LHCN-M2 (cell line): ENCODE measurements around the gene ABCA7. TPM values are rescaled to one million over a fixed set of nuclear protein-coding genes. Genes with fewer than 3 reads are reported as not detected.

ENCODE experiments used
- DNase-seq: peaks from one replicate; pipeline ENCODE4 v3.0.0-alpha.2; 2012; ENCODE audit warnings: low read depth
- total RNA-seq: library from RNA; depleted of rRNA; stranded (reverse); fragments of >200 nt; gene quantifications from 2 replicates; pipeline ENCODE4 v1.2.3, GENCODE V29; 2014

ABCA7 gene
- total RNA-seq, 1 experiment from 2014 or later: 21.5 TPM

DNA sequence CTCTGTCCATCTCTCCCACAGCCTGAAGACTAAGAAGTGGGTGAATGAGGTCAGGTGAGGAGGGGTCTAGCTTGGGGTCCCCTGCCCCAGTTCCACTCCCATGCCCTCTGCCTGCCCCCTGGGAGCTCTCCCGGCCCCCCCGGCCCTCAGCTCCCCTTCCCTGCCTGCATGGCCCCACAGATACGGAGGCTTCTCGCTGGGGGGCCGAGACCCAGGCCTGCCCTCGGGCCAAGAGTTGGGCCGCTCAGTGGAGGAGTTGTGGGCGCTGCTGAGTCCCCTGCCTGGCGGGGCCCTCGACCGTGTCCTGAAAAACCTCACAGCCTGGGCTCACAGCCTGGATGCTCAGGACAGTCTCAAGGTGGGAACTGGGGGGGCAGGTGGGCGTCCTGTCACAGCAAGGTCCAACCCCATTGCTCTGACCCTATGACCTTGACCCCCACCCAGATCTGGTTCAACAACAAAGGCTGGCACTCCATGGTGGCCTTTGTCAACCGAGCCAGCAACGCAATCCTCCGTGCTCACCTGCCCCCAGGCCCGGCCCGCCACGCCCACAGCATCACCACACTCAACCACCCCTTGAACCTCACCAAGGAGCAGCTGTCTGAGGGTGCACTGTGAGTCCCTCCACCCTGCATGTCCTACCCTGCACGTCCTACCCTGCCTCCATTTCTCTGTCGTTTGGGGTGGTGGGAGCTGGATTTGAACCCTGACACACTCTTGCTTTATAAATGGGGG lies 16.1 kb downstream of the ABCA7 start:
- no peak for DNase-seq

DNA sequence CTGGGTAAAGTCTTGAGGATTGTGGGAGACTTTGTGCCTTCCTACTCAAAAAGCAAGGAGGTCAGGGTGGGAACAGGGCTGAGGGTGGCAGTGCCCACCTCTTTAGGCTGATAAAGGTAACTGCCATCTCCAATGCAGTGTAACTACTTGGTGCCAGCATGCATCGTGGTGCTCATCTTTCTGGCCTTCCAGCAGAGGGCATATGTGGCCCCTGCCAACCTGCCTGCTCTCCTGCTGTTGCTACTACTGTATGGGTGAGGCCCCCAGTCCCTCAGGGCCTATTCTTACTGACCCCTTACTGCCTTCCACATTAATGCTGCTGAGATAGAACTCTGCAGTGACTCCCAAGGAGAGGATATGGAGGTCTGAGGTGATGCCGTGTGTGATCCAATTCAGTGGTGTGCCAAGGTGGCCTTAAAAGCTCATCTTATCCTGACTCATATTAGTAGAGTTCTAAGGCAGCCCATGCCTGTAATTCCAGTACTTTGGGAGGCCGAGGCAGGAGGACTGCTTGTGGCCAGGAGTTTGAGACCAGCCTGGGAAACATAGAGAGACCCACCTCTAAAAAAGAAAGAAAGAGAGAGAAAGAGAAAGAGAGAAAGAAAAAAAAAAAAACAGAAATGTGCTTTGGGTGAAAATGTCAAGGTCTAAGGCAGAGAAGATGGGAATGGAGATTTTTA lies 17.4 kb downstream of the ABCA7 start:
- peak; percentile 71 for DNase-seq

DNA sequence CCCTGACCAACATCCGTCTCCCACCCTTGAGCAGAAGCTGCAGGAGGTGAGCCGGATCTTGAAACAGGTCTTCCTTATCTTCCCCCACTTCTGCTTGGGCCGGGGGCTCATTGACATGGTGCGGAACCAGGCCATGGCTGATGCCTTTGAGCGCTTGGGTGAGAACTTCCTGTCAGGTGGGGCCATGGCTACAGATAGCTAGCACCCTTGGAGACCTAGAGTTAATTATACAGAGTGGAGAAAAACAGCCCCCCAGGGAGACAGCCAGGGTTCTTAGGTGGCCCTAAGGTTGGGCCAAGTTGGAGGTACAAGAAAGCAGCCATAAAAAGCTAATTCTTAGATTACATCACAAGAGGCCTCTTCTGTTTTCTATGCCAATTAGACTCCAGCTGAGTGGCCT lies 18.2 kb downstream of the ABCA7 start:
- no peak for DNase-seq

DNA sequence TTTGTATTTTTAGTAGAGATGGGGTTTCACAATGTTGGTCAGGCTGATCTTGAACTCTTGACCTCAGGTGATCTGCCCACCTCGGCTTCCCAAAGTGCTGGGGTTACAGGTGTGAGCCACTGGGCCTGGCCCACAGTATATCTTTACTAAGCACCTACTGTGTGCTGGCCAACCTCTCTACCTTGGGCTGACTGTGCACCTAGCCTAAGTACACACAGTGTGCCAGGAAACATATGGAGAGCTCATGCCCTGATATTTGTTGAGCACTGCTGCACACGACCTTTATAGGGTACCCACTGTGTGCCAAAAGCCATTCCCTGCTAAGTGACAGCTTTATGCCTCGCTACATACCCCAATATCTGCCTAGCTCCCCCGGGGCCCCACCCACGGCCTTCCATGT lies 20.8 kb downstream of the ABCA7 start:
- DNase-seq: no peak

GRCh38 chr19:1061987-1062386 lies 22.1 kb downstream of the ABCA7 start:
- DNase-seq: no peak

- DNase-seq: no peak
These were observed 22.6 kb downstream of the ABCA7 start for GRCh38 chr19:1062387-1063029.

DNA sequence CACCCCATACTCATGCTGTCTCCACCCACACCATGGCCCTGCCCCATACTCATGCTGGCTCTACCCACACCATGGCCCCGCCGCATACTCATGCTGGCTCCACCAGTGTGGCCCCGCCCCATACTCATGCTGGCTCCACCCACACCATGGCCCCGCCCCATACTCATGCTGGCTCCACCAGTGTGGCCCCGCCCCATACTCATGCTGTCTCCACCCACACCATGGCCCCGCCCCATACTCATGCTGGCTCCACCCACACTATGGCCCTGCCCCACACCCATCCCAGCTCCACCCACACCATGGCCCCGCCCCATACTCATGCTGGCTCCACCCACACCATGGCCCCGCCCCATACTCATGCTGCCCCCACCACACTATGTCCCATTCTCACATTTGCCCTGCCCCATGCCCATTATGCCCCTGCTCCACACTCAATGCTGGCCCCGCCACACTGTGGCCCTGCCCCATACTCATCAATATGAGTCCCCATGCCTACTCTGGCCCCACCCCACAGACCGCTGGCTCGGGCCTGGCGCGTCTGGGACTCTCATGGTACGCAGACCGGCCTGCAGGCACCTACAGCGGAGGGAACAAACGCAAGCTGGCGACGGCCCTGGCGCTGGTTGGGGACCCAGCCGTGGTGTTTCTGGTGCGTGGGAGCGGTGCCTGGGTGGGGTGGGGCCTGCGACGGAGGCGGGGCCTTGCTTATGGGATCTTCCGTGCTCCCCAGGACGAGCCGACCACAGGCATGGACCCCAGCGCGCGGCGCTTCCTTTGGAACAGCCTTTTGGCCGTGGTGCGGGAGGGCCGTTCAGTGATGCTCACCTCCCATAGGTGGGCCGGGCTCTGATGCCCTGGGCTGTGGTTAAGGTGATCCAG lies 23.4 kb downstream of the ABCA7 start:
- DNase-seq: no peak

DNA sequence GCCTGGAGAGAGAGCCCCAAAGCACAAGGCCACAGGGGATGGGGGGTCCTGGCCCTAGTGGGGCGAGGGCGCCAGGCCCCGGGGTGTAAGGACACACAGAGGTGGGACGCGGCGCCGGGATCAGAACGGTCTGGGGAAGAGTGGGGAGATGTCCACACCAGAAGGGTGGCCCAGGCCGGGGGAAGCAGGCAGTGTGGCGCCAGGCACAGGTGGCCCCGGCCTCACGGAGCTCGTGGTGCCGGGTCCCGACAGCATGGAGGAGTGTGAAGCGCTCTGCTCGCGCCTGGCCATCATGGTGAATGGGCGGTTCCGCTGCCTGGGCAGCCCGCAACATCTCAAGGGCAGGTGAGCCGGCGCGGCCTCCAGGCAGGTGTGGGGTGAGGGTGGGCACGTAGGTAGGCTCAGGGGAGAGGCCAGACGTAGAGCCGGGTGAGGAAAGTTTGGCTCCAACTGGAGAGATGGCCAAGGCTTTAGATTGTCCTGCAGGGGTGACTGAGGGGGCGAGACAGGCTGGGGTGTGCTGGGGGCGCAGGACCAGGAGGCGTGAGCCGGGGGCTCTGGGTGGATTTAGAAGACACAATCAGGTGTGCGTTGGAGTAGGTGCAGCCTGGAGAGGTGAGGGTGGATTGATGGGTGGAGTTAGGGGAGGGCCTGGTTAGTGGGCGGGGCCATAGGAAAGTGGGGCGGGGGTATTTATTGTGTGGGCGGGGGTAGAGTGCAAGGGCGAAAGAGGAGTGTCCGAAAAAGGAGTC lies 24.2 kb downstream of the ABCA7 start:
- DNase-seq: no peak

DNA sequence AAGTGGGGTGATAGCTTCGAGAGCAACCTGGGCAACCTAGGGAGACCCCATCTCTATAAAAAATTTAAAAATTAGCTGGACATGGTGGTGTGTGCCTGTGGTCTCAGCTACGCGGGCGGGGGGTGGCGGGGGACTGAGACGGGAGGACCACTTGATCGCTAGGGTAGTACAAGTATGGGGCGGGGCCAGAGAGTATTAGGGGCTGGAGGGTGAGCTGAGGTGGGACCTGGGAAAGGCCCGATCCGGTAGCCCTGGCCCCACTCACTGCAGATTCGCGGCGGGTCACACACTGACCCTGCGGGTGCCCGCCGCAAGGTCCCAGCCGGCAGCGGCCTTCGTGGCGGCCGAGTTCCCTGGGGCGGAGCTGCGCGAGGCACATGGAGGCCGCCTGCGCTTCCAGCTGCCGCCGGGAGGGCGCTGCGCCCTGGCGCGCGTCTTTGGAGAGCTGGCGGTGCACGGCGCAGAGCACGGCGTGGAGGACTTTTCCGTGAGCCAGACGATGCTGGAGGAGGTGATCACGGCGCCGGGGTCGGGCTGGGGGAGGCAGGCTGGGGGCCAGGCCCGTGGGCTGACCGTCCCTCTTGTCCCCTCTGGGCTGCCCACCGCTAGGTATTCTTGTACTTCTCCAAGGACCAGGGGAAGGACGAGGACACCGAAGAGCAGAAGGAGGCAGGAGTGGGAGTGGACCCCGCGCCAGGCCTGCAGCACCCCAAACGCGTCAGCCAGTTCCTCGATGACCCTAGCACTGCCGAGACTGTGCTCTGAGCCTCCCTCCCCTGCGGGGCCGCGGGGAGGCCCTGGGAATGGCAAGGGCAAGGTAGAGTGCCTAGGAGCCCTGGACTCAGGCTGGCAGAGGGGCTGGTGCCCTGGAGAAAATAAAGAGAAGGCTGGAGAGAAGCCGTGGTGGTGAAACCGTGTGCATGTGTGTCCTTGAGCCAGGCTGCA lies 25.0 kb downstream of the ABCA7 start:
- DNase-seq: no peak

GRCh38 chr19:1065606-1066109 lies 25.8 kb downstream of the ABCA7 start:
- no peak for DNase-seq

- DNase-seq: no peak
These were observed 26.4 kb downstream of the ABCA7 start for GRCh38 chr19:1066251-1066747.

DNA sequence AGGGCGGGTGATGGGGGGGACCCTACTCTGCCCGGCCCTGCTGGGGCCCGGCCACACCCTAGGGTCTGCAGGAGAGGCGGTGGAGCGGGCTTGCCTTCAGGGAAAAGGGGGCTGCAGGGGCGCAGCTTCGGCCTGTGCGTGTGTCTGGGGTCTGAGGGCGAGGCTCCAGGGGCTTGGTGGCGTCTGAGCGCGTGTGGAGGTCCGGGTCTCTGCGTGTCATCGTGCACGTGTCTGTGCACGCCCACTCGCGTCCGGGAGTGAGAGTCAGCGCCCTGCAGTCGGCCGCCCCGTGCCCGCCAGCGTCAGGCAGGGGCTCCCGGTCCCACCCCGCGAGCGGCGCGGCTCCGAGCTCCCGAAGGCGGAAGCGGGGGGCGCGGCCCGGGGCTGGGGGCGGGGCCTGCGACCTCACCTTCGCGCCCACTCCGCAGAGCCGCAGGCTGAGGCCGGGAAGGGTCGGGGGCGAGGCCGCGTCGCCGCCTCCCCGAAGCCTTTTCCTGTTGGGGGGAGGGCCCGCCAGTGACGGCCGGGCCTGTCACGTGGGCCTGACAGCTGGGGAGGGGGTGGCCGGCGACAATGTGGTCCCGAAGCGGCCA lies 26.9 kb downstream of the ABCA7 start, which contains the start of gene ARHGAP45:
Gene ARHGAP45, plus strand, starts transcription at position 420 of the 593 bp plus-strand sequence. CDS start 239 bp downstream, outside the sequence.
- DNase-seq: no peak

DNA sequence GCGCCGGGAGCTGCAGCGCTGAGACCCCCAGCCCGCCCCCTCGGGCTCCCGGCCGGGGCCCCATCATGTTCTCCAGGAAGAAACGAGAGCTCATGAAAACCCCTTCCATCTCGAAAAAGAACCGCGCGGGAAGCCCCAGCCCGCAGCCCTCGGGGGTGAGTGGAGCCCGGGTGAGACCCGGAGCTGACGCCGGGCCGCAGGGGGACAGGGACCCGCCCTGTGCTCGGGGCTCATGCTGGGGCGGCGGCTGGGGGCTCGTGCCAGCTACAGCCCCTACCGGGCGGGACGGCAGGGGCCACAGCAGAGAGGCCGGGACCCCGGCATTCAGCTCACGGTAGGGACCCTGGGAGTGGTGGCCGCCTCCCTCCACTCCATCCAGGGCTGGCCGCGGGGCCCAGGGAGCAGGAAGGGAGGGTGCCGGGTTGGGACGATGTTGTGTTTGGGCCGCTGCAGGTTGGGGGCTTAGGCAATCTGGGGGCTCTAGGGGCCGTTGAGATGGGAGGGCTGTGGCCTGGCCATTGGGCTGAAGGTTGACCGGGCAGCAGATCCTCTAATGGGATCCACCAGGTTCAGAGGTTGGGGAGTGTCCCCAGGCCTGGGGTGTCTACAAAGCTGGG lies 27.5 kb downstream of the ABCA7 start:
- no peak for DNase-seq

DNA sequence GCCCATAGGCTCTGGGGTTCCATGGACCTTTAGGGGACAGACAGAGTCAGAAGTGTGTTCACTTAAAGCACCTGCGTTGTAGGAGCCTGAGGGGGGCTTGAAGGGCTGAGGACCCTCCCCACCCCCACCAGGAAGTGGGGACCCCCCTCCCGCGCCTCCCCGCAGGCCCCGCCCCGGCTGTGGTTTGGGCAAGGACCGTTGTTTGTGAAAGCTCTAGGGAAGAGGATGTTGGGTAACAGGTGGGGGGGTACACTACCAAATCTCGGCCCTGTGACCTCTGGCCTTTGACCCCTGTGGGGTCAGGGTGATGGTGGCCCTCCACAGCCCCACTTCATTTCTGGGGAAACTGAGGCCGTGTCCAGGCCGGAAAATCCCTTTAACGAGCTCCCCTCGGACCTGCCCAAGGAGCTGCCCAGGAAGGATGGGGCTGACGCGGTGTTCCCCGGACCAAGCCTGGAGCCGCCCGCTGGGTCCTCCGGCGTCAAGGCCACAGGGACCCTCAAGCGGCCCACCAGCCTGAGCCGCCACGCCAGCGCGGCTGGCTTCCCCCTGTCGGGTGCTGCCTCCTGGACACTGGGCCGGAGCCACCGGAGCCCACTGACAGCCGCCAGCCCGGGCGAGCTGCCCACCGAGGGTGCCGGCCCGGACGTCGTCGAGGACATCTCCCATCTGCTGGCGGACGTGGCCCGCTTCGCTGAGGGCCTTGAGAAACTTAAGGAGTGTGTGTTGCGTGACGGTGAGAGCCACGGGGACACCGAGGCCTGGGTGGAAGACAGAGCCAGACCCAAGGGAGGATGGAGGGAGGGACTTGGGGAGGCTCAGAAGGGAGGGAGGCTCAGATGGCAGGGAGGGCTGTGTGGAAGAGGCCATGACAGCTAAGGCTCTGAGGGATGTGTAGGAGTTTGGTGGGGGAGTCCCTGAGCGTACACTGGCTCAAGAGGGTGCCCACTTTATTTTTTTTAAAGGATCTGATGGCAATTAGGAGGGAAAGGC lies 28.4 kb downstream of the ABCA7 start:
- DNase-seq: no peak

- DNase-seq: no peak
These were observed 29.3 kb downstream of the ABCA7 start for GRCh38 chr19:1069009-1069779.

DNA sequence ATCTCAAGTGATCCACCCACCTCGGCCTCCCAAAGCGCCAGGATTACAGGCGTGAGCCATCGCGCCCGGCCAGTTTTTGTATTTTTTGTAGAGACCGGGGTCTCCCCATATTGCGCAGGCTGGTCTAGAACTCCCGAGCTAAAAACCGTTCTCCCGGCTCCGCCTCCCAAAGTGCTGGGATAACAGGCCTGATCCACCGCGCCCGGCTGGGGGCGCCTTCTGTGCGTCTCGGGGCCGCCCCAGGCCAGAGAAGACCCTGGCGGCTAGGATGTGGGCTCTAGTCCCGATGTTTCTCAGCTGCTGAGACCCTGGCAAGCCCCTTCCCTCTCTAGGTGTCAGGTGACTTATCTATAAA lies 30.6 kb downstream of the ABCA7 start:
- DNase-seq: no peak
